Gastroesophageal sphincter (tissue), 4 donors: Measurements from ENCODE around the gene CFAP61. TPM values are rescaled to one million over a fixed set of nuclear protein-coding genes. Genes with fewer than 3 reads are reported as not detected.

Source experiments
- ATAC-seq: fragments of 150-250 bp; one replicate; pipeline ENCODE4 v1.9.1; 2016; ENCODE audit warnings: mild to moderate bottlenecking, moderate library complexity
- H3K27ac ChIP-seq, 4 donors: fragments of 200-600 bp; sonication (generic) in 3 of 4; 1 replicate in 3 of 4; 2 replicates in 1 of 4; pipeline ENCODE4 v1.5.1; 2016 to 2019
- H3K27me3 ChIP-seq: fragments of 200-600 bp; sonication (generic); one replicate; pipeline ENCODE4 v1.5.1; 2019
- H3K36me3 ChIP-seq, 2 donors: fragments of 200-600 bp; sonication (generic); one replicate each; pipeline ENCODE4 v1.5.1; 2019; ENCODE audit warnings: control low read depth in 1 of 2
- H3K4me1 ChIP-seq, 3 donors: fragments of 200-600 bp; sonication (generic); 1 replicate in 2 of 3; 2 replicates in 1 of 3; pipeline ENCODE4 v1.5.1; 2016 to 2019; ENCODE audit warnings: control low read depth in 2 of 3
- H3K4me3 ChIP-seq, 2 donors: fragments of 200-600 bp; sonication (generic); one replicate each; pipeline ENCODE4 v1.5.1; 2019; ENCODE audit warnings: mild to moderate bottlenecking in 1 of 2, moderate library complexity in 1 of 2
- H3K9me3 ChIP-seq, 3 donors: fragments of 200-600 bp; sonication (generic); one replicate each; pipeline ENCODE4 v1.5.1; 2017 to 2019; ENCODE audit warnings: control low read depth in 2 of 3
- EP300 ChIP-seq: sonication (generic); formaldehyde crosslinking; IDR thresholded peaks from one replicate; pipeline ENCODE4 v1.6.1; 2017; ENCODE audit warnings: antibody characterized with exemption, mild to moderate bottlenecking
- POLR2A ChIP-seq, 2 donors: fragments of 450-650 bp; IDR thresholded peaks; one replicate each; pipeline ENCODE4 v1.6.1; 2017; ENCODE audit warnings: antibody characterized with exemption in 2 of 2, mild to moderate bottlenecking in 2 of 2, moderate library complexity in 1 of 2
- POLR2AphosphoS5 ChIP-seq: sonication (generic); formaldehyde crosslinking; IDR thresholded peaks from one replicate; pipeline ENCODE4 v1.6.1; 2017; ENCODE audit warnings: antibody characterized with exemption
- WGBS, 2 donors: methylation state at CpG; one replicate each; pipeline ENCODE4 v1.1.5; 2018; ENCODE audit warnings: low coverage in 1 of 2; 5-methylcytosine and 5-hydroxymethylcytosine counted together
- total RNA-seq, 4 donors: library from RNA; depleted of rRNA; stranded (reverse); fragments of >200 nt; gene quantifications; one replicate each; pipeline ENCODE4 v1.1.0, GENCODE V29; 2016
- TF ChIP-seq, protein P1 (sequence below), 4 experiments: fragments of 200-600 bp in 2 of 4; fragments of 450-650 bp in 2 of 4; sonication (generic) in 1 of 4; IDR thresholded peaks; one replicate each; pipeline ENCODE4 v1.5.1; 2017 to 2019; ENCODE audit warnings: antibody characterized with exemption in 4 of 4, mild to moderate bottlenecking in 2 of 4, moderate library complexity in 2 of 4

Gene CFAP61
- total RNA-seq, 4 donors from 2014 or later, result 0.27 to 0.54 (median 0.30) TPM; not detected in 1

- Histone ChIP-seq H3K27me3 (peaks cover 68% of the 10 kb centered on the region), H3K27ac (no peak overlapping the region), H3K4me3 (no peak overlapping the region), H3K4me1 (peaks cover 0 to 28% (median 10%) of the 10 kb centered on the region in 3 donors), H3K36me3 (no peaks in the 10 kb centered on the region), H3K9me3 (no peaks in the 10 kb centered on the region)
- WGBS, 2 donors, result 1 to 2% methylated on average over 6 of the region's 6 CpGs
- ATAC-seq, result peak; percentile 58
- TF ChIP-seq POLR2AphosphoS5 (no peak), EP300 (no peak), POLR2A (IDR thresholded peaks at IDR 0.05) (no peak)
- TF ChIP-seq, protein P1, sequence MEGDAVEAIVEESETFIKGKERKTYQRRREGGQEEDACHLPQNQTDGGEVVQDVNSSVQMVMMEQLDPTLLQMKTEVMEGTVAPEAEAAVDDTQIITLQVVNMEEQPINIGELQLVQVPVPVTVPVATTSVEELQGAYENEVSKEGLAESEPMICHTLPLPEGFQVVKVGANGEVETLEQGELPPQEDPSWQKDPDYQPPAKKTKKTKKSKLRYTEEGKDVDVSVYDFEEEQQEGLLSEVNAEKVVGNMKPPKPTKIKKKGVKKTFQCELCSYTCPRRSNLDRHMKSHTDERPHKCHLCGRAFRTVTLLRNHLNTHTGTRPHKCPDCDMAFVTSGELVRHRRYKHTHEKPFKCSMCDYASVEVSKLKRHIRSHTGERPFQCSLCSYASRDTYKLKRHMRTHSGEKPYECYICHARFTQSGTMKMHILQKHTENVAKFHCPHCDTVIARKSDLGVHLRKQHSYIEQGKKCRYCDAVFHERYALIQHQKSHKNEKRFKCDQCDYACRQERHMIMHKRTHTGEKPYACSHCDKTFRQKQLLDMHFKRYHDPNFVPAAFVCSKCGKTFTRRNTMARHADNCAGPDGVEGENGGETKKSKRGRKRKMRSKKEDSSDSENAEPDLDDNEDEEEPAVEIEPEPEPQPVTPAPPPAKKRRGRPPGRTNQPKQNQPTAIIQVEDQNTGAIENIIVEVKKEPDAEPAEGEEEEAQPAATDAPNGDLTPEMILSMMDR (IDR thresholded peaks at IDR 0.05), result peak in 3 of 4 experiments; percentile 64 to 77 (median 66)
These were observed 308.1 kb downstream of the CFAP61 start for GRCh38 chr20:20360464-20360863.

DNA sequence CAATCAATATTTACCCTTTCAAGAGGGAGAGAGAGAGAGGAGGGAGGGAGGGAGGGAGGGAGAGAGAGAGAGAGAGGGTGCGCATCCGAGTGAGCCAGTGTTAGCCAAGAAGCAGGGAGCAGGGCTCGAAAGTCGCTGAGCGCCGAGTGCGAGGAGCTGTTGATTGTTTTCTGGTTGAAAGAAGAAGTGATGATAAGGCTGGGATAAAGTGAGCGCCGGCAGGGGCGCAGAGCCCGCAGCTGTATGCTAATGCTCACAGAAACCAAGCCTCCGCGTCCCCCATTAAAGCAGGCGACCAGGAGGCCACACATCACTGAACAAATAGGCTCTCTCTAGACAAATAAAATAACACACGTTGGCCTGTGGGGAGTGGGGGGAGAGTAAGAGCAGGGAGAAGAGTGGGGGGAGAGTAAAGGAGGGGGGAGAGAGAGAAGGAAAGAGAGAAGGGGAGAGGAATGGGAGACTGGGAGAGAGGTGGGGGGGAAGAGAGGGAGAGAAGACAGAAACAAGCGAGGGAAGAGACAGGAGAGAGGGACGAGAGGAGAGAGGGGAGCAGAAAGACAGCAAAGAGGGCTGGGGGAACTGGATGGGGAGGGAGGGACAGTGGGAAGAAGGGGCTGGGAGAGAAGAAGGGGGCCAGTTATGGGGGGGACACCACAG, 310.6 kb downstream of the CFAP61 start:
- 1 to 2% methylated on average over 8 to 15 of the region's 17 CpGs for WGBS, 2 donors
- H3K4me1 ChIP-seq, result peaks cover 0 to 43% (median 19%) of the 10 kb centered on the region in 3 donors
- TF ChIP-seq EP300, result no peak
- TF ChIP-seq, protein P1 (IDR thresholded peaks at IDR 0.05), result no peak
- TF ChIP-seq POLR2AphosphoS5, result no peak
- TF ChIP-seq POLR2A (IDR thresholded peaks at IDR 0.05), result no peak
- ATAC-seq, result no peak
- no peak overlapping the region for H3K27ac ChIP-seq
- H3K9me3 ChIP-seq, result no peaks in the 10 kb centered on the region
- H3K4me3 ChIP-seq, result no peak overlapping the region
- no peaks in the 10 kb centered on the region for H3K36me3 ChIP-seq
- H3K27me3 ChIP-seq, result peaks cover 89% of the 10 kb centered on the region

- Histone ChIP-seq H3K4me3 (peak overlapping the region in 1 of 2 donors; percentile 16), H3K9me3 (no peaks in the 10 kb centered on the region), H3K4me1 (peaks cover 0 to 47% (median 19%) of the 10 kb centered on the region in 3 donors), H3K27ac (no peak overlapping the region), H3K27me3 (peaks cover 90% of the 10 kb centered on the region), H3K36me3 (no peaks in the 10 kb centered on the region)
- 3 to 5% methylated on average over 7 to 11 of the region's 15 CpGs for WGBS, 2 donors
- no peak for TF ChIP-seq EP300
- TF ChIP-seq, protein P1 (IDR thresholded peaks at IDR 0.05), result no peak
- no peak for TF ChIP-seq POLR2AphosphoS5
- TF ChIP-seq POLR2A (IDR thresholded peaks at IDR 0.05), result no peak
- no peak for ATAC-seq
These were observed 311.1 kb downstream of the CFAP61 start for GRCh38 chr20:20363434-20363798.

DNA sequence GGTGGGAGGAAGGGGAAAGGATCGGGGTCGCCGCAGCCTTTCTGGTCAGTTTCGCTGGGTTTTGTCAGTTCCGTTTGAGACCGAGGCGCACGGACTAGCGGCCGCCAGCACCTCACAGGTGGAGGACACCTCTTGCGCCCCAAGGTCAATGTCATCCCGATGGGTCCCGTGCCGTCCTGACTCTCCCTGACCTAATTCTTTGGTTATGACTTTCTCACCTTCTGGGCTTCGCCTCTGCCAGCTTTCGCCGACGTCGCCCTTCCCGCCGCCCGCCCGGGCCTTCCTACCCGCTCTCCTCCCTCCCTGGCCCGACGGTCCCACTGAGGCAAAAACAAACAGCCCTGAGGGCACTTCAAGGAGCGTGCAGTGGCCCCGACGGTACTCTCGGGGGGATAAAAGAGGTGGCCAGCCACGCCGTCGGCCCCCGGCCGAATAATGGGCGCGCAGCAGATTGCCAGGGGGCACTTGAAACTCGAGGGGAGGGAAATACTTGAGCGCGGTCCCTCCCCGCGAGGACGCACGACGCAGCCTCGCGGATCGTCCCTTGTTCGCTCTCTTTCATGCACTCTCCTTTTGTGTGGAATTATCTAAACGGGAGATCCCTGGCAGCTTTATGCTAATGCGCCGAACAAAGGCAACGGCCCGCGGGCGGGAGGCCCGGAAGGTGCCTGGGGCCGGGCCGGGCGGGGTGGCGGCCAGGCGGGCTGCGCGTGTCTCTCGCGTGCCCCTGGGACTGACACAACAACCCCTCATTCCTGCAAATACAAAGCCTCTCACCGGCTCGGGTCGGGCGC, 311.7 kb downstream of the CFAP61 start:
- no peak overlapping the region for H3K27ac ChIP-seq
- peak overlapping the region in 1 of 2 donors; percentile 16 for H3K4me3 ChIP-seq
- WGBS, 2 donors, result 0 to 6% methylated on average over 5 to 12 of the region's 70 CpGs
- peaks cover 96% of the 10 kb centered on the region for H3K27me3 ChIP-seq
- H3K36me3 ChIP-seq, result no peaks in the 10 kb centered on the region
- TF ChIP-seq, protein P1 (IDR thresholded peaks at IDR 0.05), result no peak
- no peak for TF ChIP-seq POLR2A (IDR thresholded peaks at IDR 0.05)
- no peak for ATAC-seq
- no peaks in the 10 kb centered on the region for H3K9me3 ChIP-seq
- H3K4me1 ChIP-seq, result peaks cover 0 to 52% (median 19%) of the 10 kb centered on the region in 3 donors
